A673 (cell line): ENCODE data around the gene SFXN5.

Experiments used
- CTCF ChIP-seq: fragments of 300-800, 200-600 bp; sonication (generic); conservative IDR thresholded peaks from 2 replicates; pipeline ENCODE4 v1.5.1; 2017; ENCODE audit warnings: low read depth, mild to moderate bottlenecking, antibody characterized with exemption, low read length, moderate library complexity, mixed read lengths
- EZH2 ChIP-seq: fragments of 200-600 bp; sonication (generic); IDR thresholded peaks from 2 replicates; pipeline ENCODE4 v1.6.1; 2017; ENCODE audit warnings: borderline replicate concordance, low read depth, mild to moderate bottlenecking, mixed read lengths, antibody characterized with exemption, low read length; ENCODE audit not compliant: poor library complexity, severe bottlenecking

GRCh38 chr2:73020657-73021370 is 50.7 kb downstream of the SFXN5 start:
- TF ChIP-seq EZH2 (no peak), CTCF (no peak)
